GM19023 (cell line): ENCODE results near the gene DIP2B.
"Not testable (repeated sequence)": the region's sequence is repeated elsewhere in the genome, so short reads cannot be mapped to it uniquely, and the experiment has no call there.

Experiments used
- ATAC-seq: cut with Tn5 transposase; IDR thresholded peaks from one replicate; pipeline ENCODE4 v1.9.1; 2021; ENCODE audit warnings: mild to moderate bottlenecking, moderate library complexity; ENCODE audit not compliant: unreplicated experiment

Gene DIP2B

GRCh38 chr12:50751948-50752721, 247.3 kb downstream of the DIP2B start:
- ATAC-seq = no peak

- ATAC-seq = no peak
Observed at GRCh38 chr12:50753232-50753769, 248.5 kb downstream of the DIP2B start.

GRCh38 chr12:50763639-50764285, 259.0 kb downstream of the DIP2B start, which contains the start of gene ATF1:
TSS of gene ATF1 (plus strand) at chr12:50764101. CDS start at chr12:50780146, 16,045 bp downstream.
- peak; percentile 81 for ATAC-seq

GRCh38 chr12:50764286-50765094, 259.7 kb downstream of the DIP2B start:
- ATAC-seq = peak; percentile 43

DNA sequence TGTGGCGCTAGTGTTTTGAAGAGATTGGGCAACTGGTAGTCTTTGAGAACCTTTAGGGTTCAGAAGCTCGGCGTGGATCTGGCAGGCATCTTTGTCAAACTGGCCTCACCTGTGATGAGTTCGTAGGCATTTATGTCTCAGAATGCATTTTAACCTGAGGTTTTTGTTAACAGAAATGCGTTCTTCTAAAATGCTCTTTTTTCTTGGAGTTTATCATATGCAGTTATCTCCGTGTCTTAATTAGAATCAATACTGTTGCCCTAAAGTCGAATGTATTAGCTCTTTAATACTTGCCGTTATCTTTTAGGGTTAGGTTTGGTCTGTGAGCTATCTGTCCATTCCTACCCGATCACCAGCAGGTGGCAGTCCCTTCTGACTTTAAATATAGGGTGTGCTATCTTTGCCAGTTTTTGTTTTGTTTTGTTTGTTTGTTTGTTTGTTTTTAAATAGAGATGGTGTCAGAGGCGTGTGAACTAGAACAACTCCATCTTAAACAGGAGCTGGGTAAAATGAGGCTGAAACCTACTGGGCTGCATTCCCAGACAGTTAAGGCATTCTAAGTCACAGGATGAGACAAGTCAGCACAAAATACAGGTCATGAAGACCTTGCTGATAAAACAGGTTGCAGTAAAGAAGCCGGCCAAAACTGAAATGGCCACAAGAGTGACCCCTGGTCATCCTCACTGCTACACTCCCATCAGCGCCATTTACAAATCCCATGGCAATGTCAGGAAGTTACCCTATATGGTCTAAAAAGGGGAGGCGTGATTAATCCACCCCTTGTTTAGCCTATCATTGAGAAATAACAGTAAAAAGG, 260.5 kb downstream of the DIP2B start:
- no peak for ATAC-seq

- ATAC-seq = no peak
Observed at GRCh38 chr12:50768391-50768790, 263.6 kb downstream of the DIP2B start.

DNA sequence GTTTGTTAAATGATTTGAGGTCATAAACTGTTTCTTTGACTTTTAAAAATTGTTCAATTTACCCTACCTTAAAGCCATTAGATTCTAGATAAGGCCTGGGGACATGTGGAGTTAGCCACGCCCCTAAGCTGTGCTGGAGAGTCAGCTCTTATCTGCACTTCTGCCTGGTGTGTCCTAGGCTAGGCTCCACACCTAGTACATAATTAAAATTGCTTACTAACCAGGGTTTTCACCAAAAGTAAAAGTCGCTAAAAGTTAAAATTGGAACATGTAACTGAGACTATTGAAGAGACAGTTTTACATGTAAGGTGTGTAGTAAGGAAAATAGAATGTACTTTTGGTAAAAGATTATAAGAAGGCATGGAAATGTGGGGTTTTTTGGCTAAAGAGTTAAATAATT, 264.0 kb downstream of the DIP2B start:
- not testable (repeated sequence) for ATAC-seq

- ATAC-seq = no peak
Observed at GRCh38 chr12:50771409-50771808, 266.6 kb downstream of the DIP2B start.

GRCh38 chr12:50772470-50772869, 267.7 kb downstream of the DIP2B start:
- ATAC-seq = no peak

- ATAC-seq = no peak
Observed at GRCh38 chr12:50772877-50773276, 268.1 kb downstream of the DIP2B start.

- ATAC-seq = no peak
Observed at GRCh38 chr12:50775251-50775650, 270.5 kb downstream of the DIP2B start.

- ATAC-seq = no peak
Observed at GRCh38 chr12:50776749-50777728, 272.3 kb downstream of the DIP2B start.

DNA sequence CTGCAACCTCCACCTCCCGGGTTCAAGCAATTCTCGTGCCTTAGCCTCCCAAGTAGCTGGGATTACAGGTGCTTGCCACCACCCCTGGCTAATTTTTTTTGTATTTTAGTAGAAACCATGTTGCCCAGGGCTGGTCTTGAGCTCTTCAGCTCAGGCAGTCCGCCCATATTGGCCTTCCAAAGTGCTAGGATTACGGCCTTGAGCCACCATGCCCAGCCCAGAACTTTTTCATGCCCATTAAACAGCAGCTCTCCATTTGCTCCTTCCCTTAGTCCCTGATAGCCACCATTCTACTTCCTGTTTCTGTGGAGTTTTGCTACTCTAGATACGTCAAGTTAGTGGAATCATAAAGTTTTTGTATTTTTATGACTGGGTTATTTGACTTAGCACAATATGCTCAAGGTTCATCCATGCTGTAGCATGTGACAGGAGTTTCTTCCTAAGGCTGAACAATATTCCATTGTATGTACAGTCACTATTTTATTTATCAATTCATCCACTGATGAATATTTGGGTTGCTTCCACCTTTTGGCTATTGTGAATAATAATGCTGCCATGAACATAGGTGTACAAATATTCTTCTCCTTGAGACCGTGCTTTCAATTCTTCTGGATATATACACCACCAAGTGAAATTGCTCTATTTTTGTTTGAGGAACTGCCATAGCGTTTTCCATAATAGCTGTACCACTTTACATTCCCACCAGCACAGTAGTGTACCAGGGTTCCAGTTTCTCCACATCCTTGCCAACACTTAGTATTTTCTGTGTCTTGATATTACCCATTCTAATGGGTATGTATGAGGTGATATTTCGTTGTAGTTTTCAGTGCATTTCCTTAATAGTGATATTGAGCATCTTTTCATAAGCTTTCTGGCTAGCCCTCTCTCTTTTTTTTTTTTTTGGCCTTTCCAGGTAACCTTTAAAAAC, 274.1 kb downstream of the DIP2B start:
- no peak for ATAC-seq

DNA sequence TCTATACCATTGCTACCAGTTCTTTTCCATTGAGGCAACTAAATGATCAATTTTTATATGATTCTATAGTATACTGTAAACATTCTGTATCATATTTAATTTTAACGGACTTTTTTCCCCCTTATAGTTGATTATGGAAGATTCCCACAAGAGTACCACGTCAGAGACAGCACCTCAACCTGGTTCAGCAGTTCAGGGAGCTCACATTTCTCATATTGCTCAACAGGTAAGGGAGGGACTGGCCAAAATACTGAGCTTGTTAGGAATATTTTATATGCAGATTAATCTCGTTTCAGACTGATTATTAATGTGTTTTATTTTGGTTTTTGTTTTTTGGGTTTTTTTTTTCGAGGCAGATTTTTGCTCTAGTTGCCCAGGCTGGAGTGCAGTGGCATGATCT, 275.2 kb downstream of the DIP2B start:
- ATAC-seq = no peak

DNA sequence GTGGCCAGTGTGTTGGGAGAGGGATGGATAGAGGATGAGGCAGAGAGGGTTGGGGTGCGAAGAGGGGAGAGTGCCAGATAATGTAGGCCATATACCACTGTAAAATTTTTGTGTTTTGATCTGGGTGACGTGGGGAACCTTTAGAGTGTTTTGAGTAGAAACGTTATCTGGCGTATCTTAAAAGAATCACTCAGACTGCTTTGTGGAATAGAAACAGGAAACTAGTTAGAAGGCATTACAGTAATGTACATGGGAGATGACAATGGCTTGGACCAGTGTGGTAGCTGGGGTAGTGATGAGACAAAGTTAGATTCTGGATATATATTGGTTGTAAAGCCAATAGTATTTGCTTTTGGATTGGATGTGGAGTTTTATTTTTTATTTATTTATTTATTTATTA, 279.7 kb downstream of the DIP2B start:
- ATAC-seq = no peak

DNA sequence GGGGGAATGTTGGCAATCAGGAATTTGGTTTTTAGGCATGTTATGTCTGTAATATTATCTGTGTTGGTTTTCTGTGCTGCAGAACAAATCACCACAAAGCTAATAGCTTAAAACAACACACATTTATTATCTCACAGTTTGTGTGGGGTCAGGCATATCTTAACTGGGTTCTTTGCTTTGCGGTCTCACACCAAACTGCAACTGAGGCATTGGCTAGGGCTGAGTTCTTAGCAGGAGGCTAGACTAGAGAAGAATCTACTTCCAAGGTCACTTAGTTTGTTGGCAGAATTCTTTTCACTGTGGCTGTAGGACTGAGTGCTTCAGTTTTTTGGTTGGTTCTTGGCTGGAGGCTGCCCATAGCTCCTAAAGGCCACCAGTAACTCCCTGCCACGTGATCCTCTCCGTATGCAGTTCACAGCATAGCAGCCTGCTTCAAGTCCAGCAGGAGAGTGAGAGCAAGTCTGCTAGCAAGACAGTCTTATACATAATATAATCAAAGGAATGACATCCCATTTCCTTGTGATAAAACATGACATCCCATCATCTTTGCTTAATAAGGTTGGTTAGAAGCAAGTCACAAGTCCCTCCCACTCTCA, 280.7 kb downstream of the DIP2B start:
- ATAC-seq = no peak

GRCh38 chr12:50786498-50787231, 281.9 kb downstream of the DIP2B start:
- ATAC-seq = no peak
